Activated T-helper 9 cell treated with anti-CD3 and anti-CD28 coated beads, Interleukin-2, amount 50 U/mL, for 16 hours (primary cell): ENCODE results near the gene GPR55.
A peak's percentile ranks its signal among the peaks of the same experiment; 100 is the strongest.
"Not testable (repeated sequence)": the region's sequence is repeated elsewhere in the genome, so short reads cannot be mapped to it uniquely, and the experiment has no call there.

Experiments used
- DNase-seq: peaks from one replicate; pipeline ENCODE4 v3.0.0-alpha.2; 2020; ENCODE audit warnings: low read depth

The GPR55 gene, protein sequence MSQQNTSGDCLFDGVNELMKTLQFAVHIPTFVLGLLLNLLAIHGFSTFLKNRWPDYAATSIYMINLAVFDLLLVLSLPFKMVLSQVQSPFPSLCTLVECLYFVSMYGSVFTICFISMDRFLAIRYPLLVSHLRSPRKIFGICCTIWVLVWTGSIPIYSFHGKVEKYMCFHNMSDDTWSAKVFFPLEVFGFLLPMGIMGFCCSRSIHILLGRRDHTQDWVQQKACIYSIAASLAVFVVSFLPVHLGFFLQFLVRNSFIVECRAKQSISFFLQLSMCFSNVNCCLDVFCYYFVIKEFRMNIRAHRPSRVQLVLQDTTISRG

DNA sequence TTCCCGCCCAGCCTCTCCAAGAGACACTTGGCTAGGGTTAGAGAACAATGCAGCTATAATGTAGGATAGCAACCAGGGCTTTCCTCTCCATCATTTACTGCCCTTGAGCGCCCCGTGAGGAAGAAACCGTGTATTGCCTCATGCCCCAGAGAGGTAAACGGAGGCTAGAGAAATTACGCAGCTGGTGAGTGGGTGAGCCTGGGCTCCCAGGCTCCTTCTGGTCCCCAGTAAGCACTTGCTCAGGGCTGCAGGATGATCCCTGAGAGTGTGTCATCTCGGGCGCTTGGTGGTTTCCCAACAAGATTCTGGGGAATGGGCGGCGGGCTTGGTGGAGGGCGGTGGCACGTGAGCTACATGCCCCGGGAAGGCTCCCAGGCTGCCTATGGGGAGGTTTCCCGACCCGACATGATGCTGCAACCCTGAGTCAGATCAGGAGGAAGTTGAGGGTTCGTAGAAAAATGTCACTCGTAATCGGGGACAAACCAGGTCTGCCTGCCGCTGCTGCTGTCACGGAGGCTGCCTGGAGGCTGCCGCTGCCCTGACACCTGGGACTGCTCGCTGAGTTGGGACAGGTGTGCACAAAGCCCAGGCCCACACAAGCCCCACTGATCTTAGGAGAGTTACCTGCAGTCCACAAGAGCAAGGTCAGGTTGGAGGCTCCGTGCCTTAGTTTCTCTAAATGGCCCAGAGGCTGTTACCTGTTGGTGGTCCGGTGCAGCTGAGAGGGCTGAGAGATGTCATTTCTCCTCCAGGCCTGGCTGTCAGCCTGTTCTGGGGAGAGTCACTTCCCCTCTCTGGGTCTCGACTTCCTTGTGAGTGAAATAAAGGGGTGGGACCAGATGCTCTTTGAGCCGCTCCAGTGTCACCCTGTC is at the start of gene GPR55:
GPR55 (minus strand) TSS at position 773 of the 872 bp plus-strand sequence. CDS start 14,280 bp downstream, outside the sequence.
- DNase-seq = peak; percentile 57

DNA sequence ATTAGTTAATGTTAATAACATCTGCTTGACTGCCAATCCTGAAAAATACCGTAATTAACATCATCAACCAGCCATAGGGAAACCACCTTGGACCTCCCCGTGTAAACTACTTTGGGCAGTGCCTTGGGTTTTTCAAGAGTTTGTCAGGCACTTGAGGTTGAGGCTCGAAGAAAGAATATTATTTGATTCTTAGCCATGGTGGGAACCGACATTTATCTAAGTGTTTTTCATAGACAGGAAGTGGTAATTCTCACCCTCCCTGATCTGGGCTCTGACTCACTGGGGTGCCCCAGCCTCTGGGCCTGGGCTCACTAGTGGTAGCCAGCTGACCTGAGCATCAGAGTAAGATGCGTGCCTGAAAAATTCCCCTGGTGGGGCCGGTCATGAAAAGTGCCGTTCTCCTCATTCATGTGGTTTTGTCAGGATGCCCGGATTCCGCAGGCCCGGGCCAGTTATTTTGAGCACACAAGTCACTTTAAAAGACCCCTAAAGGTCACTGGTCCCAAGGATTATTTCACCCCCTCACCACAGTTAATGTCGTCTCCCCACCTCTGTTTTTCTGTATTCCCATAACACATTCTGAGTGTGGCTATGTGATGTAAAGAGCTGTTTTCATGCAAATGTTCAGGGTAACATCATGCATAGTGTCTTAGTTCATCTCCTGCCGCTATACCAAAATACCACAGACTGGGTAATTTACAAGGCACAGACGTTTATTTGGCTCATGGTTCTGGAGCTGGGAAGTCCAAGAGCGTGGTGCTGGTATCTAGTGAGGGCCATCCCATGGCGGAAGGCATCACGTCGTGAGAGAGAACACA is 49.3 kb upstream of the GPR55 start:
- DNase-seq = peak; percentile 67

DNA sequence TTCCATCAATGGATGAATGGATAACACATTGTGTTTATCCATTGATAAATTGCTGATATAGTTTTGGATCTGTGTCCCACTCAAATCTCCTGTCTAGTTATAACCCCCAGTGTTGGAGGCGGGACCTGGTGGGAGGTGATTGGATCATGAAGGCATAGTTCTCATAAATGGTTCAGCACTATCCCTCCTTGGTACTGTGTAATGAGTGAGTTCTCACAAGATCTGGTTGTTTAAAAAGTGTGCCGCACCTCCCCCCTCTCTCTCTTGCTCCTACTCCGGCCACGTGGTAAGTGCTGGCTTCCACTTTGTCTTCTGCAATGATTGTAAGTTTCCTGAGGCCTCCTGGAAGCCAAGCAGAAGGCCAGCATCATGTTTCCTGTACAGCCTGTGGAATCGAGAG is 47.0 kb upstream of the GPR55 start:
- no peak for DNase-seq

DNA sequence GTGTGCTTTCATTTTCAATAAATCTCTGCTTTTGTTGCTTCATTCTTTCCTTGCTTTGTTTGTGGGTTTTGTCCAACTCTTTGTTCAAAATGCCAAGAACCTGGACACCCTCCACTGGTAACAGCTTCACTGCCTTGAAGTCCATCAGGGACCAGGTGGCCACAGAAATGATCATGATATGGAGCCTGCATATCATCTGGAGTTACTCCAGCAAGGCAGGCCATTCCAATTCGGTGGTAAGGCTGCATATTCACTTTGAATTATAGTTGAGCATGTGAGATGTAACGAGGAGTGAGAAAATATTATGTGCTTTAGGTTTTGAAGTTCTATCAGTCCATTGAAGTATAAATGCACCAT is 44.6 kb upstream of the GPR55 start:
- no peak for DNase-seq

DNA sequence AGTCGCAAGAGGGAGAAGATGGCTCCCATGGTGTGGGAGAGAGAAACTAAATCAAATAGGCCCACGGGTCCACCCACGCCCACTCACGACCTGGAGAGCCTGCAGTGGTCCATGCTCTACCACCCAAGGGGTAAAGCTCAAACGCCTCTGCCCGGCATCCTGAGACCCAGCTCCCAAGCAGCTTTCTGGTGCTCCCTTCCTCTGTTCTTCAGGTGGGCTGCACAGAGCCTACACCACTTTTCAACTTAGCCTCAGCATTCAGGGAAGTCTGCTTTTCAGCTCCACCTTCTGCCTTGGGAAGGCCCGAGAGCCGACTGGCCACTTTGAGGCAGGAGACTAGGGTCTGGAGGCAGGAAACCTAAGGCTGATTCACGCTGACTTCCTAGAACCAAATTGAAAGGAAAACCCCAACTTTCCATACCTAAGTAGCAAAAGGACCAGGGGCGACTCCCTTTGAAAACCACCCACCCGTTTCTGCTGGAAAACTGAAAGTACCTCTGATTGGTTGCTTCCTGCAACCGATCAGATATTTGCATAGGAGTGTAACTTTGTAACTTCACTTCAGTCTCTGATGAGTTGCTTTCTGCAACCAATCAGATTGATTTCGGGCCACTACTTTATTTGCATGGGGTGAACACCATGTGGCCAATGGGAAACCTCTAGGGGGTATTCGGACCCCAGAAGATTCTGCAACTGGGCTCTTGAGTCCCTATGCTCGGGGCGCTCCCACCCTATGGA is 44.0 kb upstream of the GPR55 start:
- no peak for DNase-seq

DNA sequence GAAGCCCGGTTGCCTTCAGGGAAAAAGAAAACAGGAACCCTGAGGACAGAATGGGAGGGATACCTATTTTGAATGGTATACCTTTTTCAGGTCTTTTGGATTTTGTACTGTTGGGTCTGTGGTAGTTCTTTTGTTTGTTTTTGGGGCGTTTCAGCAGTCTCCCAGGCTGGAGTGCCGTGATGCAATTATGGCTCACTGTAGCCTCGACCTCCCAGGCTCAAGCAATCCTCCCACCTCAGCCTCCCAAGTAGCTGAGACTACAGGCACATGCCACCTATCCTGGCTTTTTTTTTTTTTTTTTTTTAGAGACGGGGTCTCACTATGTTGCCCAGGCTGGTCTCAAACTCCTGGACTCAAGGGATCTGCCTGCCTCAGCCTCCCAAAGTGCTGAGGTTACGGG is 43.3 kb upstream of the GPR55 start:
- DNase-seq = not testable (repeated sequence)

DNA sequence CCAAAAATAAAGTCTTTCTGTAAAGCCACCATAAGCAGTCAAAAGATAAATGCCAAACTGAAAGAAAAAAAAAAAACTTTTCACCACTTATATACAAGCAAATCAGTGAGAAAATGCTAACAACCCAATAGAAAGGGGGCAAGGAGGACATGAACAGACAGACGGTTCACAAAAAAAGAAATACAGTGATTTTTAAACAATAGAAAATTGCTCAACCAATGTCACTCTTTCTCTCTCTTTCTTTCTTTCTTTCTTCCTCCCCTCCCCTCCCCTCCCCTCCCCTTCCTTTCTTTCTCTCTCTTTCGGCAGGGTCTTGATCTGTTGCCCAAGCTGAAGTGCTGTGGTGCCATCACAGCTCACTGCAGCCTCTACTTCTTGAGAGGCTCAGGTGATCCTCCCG is 42.1 kb upstream of the GPR55 start:
- DNase-seq = no peak

DNA sequence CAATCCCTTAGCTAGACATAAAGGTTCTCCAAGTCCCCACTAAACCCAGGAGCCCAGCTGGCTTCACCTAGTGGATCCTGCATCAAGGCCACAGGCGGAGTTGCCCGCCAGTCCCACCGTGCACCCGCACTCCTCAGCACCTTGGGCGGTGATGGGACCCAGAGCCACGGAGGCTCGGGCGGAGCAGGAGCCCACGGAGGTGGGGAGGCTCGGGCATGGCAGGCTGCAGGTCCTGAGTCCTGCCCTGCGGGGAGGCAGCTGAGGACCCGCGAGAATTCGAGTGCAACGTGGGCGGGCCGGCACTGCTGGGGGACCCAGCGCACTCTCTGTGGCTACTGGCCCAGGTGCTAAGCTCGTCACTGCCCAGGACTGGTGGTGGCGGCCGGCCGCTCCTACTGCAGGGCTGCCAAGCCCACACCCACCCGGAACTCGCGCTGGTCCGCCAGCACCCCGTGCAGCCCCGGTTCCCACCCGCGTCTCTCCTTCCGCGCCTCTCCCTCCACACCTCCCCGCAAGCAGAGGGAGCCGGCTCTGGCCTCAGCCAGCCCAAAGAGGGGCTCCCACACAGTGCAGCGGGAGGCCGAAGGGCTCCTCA is 39.2 kb upstream of the GPR55 start:
- DNase-seq = no peak

DNA sequence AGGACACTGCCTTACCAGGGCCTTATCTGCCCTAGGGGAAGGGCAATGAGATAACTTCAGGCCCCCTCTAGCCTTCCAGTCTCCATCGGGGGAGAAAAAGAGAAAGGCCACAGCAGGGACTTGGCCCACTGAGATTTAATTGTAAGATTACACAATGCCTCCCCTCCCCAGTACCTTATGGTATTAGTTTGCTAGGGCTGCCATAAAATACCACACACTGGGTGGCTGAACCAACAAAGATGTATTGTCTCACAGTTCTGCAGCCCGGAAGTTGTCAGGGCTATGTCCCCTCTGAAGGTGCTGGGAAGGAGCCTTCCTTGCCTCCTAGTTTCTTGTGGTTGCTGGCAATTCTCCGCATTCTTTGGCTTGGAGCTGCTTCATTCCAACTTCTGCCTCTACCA is 36.0 kb upstream of the GPR55 start:
- DNase-seq = no peak

DNA sequence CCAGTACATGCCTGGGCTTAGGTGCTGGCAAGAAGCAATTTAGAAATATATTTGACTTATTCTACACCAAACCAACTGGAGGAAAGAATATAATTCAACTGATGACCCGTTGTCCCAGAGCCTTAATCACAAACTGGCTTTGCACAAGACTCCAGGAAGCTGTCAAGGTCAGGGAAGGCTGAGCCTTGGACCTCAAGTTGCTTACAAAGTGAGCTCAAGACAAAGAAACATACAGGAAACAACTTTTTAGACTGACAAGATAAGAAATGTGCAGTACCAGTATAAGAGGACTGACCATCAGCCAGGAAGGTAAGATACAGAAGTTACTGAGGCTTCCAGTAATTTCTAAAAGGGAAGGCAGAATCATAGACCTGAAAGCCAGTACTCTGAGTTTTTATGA is 35.0 kb upstream of the GPR55 start:
- no peak for DNase-seq

DNA sequence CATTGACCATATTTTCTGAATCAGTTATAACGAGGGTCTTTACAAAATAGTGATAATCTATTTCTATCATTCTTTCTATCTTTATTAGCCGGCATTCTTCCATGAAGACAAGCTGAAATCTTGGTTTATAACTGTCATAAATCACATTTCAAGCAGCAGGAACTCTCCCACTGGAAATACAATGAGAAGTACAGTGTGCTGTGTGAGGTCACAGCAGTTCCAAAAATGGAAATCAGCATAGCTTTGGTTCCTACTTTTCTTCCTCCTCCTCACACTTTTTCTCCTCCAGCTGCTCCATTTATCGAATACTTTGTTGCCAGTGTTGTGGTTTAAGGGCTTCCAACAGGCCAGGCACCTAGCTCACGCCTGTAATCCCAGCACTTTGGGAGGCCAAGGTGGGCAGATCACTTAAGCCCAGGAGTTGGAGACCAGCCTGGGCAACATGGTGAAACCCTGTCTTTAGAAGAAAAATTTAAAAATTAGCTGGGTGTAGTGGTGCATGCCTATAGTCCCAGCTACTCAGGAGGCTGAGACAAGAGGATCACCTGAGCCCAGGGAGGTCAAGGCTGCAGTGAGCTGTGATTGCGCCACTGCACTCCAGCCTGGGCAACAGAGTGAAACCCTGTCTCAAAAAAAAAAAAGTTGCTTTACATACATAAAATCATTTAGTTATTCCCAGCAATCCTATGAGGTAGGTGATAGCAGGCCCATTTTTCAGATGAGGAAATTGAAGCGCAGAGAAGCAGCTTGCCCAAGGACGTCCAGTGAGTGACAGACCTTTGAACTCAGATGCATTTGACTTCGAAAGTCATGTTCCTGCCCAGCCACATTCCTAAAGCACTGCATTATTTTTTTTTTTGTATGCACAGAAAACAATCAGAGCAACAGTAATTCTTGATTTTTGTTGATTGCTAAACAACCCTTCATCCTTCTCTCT is 34.0 kb upstream of the GPR55 start:
- no peak for DNase-seq

DNA sequence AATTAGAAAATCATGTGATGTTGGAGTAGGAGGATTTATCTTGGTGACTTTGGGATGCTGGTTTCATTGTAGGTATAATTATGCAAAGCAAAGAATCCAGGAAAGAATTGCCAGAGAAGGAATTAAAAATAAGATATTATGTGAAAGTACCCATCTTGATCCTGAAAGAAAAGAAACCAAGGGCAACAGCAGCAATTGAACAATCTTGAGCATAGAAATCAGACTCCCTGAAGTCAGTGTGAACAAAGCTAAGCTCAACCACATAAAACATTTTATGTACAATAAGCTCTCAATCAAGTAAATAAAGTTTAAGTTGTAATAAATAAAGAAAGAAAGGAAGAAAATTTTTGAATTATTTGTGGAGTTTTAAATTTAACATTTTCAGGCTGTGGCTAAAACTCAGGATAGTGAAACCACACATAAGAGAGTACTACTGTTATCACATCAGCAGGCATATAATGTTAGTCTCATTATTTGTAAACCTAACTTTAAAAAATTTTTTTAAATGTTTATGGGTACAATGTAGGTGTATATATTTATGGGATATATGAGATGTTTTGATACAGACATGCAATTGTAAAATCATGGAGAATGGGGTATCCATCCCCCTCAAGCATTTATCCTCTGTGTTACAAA is 32.8 kb upstream of the GPR55 start:
- no peak for DNase-seq

DNA sequence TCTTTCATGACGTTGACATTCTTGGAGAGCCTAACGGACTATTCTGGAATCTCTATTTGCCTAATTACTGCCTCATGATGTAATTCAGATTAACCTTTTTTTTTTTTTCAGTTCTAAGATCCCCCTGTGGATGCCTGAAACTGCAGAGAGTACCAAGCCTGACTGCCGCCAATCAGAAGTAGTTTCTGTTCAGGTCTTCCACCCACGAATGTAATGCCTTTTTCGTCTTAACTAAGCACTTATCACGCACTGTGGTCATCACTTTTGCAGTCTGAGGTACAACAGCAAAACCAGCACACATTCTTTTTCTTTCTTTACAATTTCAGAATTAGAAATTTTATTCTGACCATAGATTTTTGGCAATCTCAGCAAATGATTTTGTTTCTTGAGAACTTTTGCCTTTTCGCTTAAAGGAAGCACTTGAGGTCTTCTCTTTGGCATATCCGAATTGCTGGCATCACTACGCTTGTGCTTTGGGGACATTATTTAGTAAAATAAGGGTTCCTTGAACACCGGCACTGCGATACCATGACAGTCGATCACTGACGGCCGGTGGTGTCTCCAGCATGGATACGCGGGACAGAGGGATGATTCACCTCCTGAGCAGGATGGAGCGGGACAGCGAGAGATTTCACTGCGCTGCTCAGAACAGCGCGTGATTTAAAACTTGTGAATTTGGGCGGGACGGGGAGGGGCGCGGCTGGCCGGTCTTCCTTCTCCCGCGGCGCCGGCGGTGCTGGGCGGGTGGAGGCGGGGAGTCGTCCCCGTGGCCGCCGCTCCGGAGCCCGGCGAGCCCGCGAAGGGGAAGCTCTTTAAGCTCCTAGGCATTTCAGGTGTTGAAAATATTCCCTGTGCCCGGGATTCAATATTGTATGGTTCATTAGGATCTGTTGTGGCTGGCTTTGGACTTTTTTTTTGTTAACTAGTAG is 32.0 kb upstream of the GPR55 start:
- DNase-seq = peak; percentile 26

DNA sequence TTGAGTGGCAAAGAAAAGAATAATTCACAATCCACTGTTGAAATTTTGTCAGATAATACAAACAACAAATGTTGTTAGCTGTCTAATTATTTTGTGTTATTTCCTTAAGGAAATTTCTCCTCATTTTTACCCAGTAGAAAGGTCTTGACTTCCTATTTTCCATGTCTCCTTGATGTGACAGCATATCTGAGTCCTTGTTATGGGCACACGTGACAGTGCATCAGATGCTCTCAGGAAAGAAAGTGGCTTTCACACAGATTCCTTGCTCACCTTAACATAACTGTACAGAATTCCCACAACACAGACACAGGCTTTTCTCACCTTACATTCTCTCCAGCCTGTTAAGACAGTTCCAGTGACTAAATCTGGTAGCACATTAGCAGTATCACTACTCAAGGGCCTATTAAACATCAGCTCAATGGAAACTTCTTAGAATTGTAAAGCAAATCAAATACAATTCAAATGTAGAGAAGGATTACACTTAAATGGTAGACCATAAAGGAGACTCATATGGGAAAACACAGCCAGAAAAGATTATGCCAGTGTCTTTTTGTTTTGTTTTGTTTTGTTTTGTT is 30.2 kb upstream of the GPR55 start:
- DNase-seq = no peak

DNA sequence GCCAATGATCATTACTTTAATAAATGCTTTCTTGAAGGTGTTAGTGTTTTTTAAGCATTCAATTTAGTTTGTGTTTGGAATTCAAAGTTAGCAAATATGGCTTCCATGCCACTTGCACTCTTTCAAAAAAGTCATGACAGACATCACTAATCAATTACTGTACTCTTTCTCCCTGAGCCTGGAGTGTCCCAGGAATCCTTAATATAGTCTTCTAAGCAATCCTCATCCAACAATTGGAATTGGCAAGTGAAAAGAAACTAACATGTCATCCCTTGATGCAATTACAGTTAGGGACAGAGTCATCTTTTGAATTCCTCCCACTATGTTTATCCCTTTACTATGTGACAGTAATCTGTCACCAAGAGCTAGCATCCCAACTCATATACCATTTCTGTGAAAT is 29.7 kb upstream of the GPR55 start:
- DNase-seq = no peak

DNA sequence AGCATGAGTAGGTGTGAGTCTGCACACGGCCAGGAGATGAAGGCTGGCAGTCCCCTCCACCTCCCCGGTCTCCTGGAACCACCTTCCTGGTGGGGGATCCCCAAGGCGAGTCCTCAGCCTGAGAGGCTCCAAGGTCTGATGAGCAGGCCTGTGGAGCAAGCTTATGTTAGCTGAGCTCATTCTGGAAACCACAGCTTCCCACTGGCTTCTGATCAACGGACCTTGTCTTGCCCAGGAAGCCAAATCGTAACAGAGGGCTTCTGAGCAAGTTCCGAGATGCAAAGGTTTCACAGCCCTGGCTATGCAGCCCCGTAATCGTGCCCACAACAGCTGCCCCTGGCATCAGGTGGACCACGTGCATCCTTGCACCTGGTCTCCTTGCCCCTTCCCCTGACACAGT is 28.8 kb upstream of the GPR55 start:
- no peak for DNase-seq

DNA sequence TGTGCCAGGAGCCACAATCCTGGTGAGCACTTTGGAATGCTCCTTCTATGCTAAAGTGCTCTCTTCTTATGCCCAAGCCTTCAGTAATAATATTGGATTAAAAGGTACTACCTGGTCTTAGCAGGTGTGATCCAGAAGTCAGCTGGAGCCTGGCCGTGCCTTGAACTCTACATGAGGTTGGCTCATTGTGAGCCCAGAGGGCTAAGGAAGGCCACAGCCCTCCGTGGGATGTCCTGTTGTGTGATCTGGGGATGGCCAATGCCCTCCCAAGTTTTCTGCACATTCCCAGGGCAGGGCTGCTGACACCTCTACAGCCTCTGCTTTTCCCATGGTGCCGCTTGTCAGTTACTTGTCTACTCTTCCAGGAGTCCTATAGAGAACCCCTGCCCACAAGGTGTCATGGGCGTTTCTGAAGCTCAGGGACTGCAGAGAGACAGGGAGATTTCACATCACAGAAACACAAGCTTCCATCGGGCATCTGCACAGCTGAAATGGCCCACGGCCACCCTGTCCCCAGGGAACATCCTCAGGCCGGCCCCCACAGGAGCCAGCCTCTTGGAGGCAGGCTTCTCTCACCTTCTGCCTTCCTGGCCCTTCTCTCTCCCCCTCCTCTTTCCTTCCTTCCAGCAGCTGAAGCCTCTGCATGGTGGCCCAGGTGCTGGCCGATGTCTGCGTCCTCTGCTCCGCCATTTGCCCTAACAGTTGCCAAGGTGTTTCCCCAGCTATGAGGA is 27.3 kb upstream of the GPR55 start:
- DNase-seq = no peak

DNA sequence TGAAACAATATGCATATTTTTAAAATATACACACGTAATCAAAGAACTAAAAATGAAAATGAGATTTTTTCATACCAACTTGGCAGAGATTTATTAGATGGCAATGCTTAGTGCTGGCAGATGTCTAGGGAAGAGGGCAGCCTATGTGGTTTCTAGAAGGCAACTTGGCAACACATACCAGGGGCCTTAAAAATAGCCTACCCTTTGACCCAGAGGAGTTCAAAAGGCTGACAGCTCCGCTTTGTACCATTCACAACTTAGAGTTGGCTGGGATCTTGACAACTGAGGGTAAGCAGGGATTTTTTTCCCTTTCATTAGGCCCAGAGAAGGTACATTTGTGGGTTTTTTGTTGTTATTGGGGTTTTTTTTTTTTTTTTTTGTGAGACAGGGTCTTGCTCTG is 26.4 kb upstream of the GPR55 start:
- no peak for DNase-seq
